ENCODE measurements around the gene IL1B. TPM values are rescaled to one million over a fixed set of nuclear protein-coding genes. Genes with fewer than 3 reads are reported as not detected.

The IL1B gene
- total RNA-seq, 1 experiment from 2014 or later = 1.4 TPM

GRCh38 chr2:112828251-112828691 lies 8.3 kb downstream of the IL1B start:
- no peak overlapping the region for H3K27ac ChIP-seq
- no peaks in the 10 kb centered on the region for H4K20me1 ChIP-seq (ENCODE audit: insufficient read depth)
- no peaks in the 10 kb centered on the region for H3K79me2 ChIP-seq (ENCODE audit: low read depth)
- no peak for DNase-seq
- no peak overlapping the region for H2AFZ ChIP-seq
- H3K27me3 ChIP-seq (ENCODE audit: insufficient read depth, low read depth) = no peaks in the 10 kb centered on the region
- intact Hi-C loops (cut with micrococcal nuclease; ENCODE audit: unreplicated experiment) = no loop called here
- H3F3A ChIP-seq (ENCODE audit: insufficient read depth, low read depth) = no peaks in the 10 kb centered on the region
- ChIA-PET CTCF (no interaction called here), POLR2A (ENCODE audit: unreplicated experiment) (no interaction called here)
- TF ChIP-seq CTCF (conservative IDR thresholded peaks at IDR 0.05) (no peak), EZH2 (IDR thresholded peaks at IDR 0.05; ENCODE audit: low read depth) (no peak)
- H3K9me3 ChIP-seq (ENCODE audit: insufficient read depth, low read depth) = no peaks in the 10 kb centered on the region
- no peak overlapping the region for H3K4me3 ChIP-seq
- no peak overlapping the region for H3K4me2 ChIP-seq
- no peaks in the 10 kb centered on the region for H3K9me2 ChIP-seq (ENCODE audit: insufficient read depth)
- peaks cover 10% of the 10 kb centered on the region for H3K4me1 ChIP-seq (replicated peaks; ENCODE audit: insufficient read depth)
- H3K36me3 ChIP-seq (ENCODE audit: low read depth) = no peaks in the 10 kb centered on the region
- no TSS peak for BruUV-seq (replicated peaks)

- no peak for TF ChIP-seq EZH2 (IDR thresholded peaks at IDR 0.05; ENCODE audit: low read depth)
- TF ChIP-seq CTCF (conservative IDR thresholded peaks at IDR 0.05) = no peak
- H3K36me3 ChIP-seq (ENCODE audit: low read depth) = no peaks in the 10 kb centered on the region
- peaks cover 6% of the 10 kb centered on the region; the same call in 1 of the 2 replicates for H3K4me1 ChIP-seq (replicated peaks; ENCODE audit: insufficient read depth)
- no peaks in the 10 kb centered on the region for H4K20me1 ChIP-seq (ENCODE audit: insufficient read depth)
- ChIA-PET POLR2A (ENCODE audit: unreplicated experiment) (no interaction called here), CTCF (no interaction called here)
- H3K79me2 ChIP-seq (ENCODE audit: low read depth) = no peaks in the 10 kb centered on the region
- H2AFZ ChIP-seq = no peak overlapping the region
- DNase-seq = no peak
- BruUV-seq (replicated peaks) = no TSS peak
- no peak overlapping the region for H3K4me3 ChIP-seq
- no peak overlapping the region for H3K27ac ChIP-seq
- H3K4me2 ChIP-seq = no peak overlapping the region
- no peaks in the 10 kb centered on the region for H3K27me3 ChIP-seq (ENCODE audit: insufficient read depth, low read depth)
- no peaks in the 10 kb centered on the region for H3K9me2 ChIP-seq (ENCODE audit: insufficient read depth)
- no peaks in the 10 kb centered on the region for H3F3A ChIP-seq (ENCODE audit: insufficient read depth, low read depth)
- no peaks in the 10 kb centered on the region for H3K9me3 ChIP-seq (ENCODE audit: insufficient read depth, low read depth)
- intact Hi-C loops (cut with micrococcal nuclease; ENCODE audit: unreplicated experiment) = no loop called here
Measured at GRCh38 chr2:112827604-112828185, 8.9 kb downstream of the IL1B start.

GRCh38 chr2:112827009-112827408 lies 9.6 kb downstream of the IL1B start:
- Histone ChIP-seq H3K4me3 (no peak overlapping the region), H3K36me3 (ENCODE audit: low read depth) (no peaks in the 10 kb centered on the region), H3K27me3 (ENCODE audit: insufficient read depth, low read depth) (no peaks in the 10 kb centered on the region), H3K79me2 (ENCODE audit: low read depth) (no peaks in the 10 kb centered on the region), H3K4me2 (no peak overlapping the region), H3K27ac (no peak overlapping the region), H3F3A (ENCODE audit: insufficient read depth, low read depth) (no peaks in the 10 kb centered on the region), H3K9me3 (ENCODE audit: insufficient read depth, low read depth) (no peaks in the 10 kb centered on the region), H3K9me2 (ENCODE audit: insufficient read depth) (no peaks in the 10 kb centered on the region), H3K4me1 (replicated peaks; ENCODE audit: insufficient read depth) (peaks cover 6% of the 10 kb centered on the region; the same call in 1 of the 2 replicates), H4K20me1 (ENCODE audit: insufficient read depth) (no peaks in the 10 kb centered on the region), H2AFZ (no peak overlapping the region)
- no peak for TF ChIP-seq EZH2 (IDR thresholded peaks at IDR 0.05; ENCODE audit: low read depth)
- TF ChIP-seq CTCF (conservative IDR thresholded peaks at IDR 0.05) = no peak
- no peak for DNase-seq
- ChIA-PET CTCF (no interaction called here), POLR2A (ENCODE audit: unreplicated experiment) (no interaction called here)
- intact Hi-C loops (cut with micrococcal nuclease; ENCODE audit: unreplicated experiment) = no loop called here
- BruUV-seq (replicated peaks) = no TSS peak
